ENCODE measurements around the gene YES1. TPM values are rescaled to one million over a fixed set of nuclear protein-coding genes. Genes with fewer than 3 reads are reported as not detected.

Gene YES1
- total and polyA plus RNA-seq, 2 donors (not counting 3 experiments of a cell fraction or from before 2014, with no cell fraction given) = 16.5 to 92.3 TPM

DNA sequence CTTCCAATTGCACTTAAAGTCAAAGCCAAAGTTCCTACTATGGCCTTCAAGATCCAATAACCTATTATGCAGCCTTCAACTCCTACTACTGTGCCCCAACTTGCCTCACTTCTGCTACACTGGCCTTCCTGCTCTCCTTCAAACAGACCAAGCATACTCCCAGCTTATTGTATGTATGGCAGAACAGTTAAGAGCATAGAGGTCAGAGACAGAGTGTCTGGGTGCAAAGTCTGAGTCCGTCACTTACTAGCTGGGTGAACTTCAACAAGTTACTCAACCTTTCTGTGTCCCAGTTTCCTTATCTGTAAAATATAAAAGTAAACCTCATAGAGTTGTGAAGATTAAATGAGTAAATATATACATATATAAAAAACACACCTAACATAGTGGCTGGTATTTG, 37.2 kb downstream of the YES1 start:
- no peaks in the 10 kb centered on the region for H3K9me1 ChIP-seq (replicated peaks; ENCODE audit: control insufficient read depth, extremely low read depth, insufficient read depth, low read length)
- no peak for DNase-seq (ENCODE audit: low read depth, low spot score)
- intact Hi-C loops (cut with micrococcal nuclease) = no loop called here
- H3K36me3 ChIP-seq (ENCODE audit: control insufficient read depth in 2 of 2, extremely low read depth in 1 of 2, insufficient read depth in 2 of 2, low read length in 2 of 2) = no peaks in the 10 kb centered on the region
- no peak overlapping the region for H2AFZ ChIP-seq (ENCODE audit: low read depth, low read length)
- no peak overlapping the region for H3K4me2 ChIP-seq (ENCODE audit: insufficient read depth, low read length)
- BruUV-seq (replicated peaks) = no TSS peak
- no peak overlapping the region for H3K9ac ChIP-seq (replicated peaks; ENCODE audit: extremely low read depth, insufficient read depth, low read length)
- ChIA-PET POLR2A (no interaction called here), CTCF (no interaction called here)
- H3K4me1 ChIP-seq (ENCODE audit: control insufficient read depth, extremely low read depth, insufficient read depth, low read length) = peaks cover 49% of the 10 kb centered on the region
- no peak overlapping the region for H3K4me3 ChIP-seq (replicated peaks in 1 of 3; ENCODE audit: insufficient read depth in 1 of 3, low read depth in 1 of 3, low read length in 3 of 3)
- H3K27ac ChIP-seq (ENCODE audit: insufficient read depth, low read depth, low read length) = no peak overlapping the region
- dilution Hi-C loops (cut with MboI; ENCODE audit: extremely low pct_ligation_motif_present, low sequenced_read_pairs) = no loop called here
- H3K79me2 ChIP-seq (ENCODE audit: control insufficient read depth, insufficient read depth, low read length) = peaks cover 91% of the 10 kb centered on the region
- H4K20me1 ChIP-seq (replicated peaks; ENCODE audit: control insufficient read depth, extremely low read depth, insufficient read depth, low read length) = no peaks in the 10 kb centered on the region
- TF ChIP-seq MYC (IDR thresholded peaks at IDR 0.05; ENCODE audit: low read depth, low read length) (no peak), EZH2 (IDR thresholded peaks at IDR 0.05; ENCODE audit: borderline replicate concordance, low read depth, low read length, severe bottlenecking) (no peak), FOS (IDR thresholded peaks at IDR 0.05; ENCODE audit: borderline replicate concordance, insufficient read depth, low read length) (no peak), POLR2A (IDR thresholded peaks at IDR 0.05; ENCODE audit: low read depth, low read length) (no peak), JUN (IDR thresholded peaks at IDR 0.05; ENCODE audit: borderline replicate concordance, insufficient read depth, insufficient read length, low read depth) (no peak), MAX (IDR thresholded peaks at IDR 0.05; ENCODE audit: insufficient read depth, insufficient read length) (no peak), POLR2AphosphoS5 (IDR thresholded peaks at IDR 0.05; ENCODE audit: insufficient read depth, low read depth, low read length) (no peak), GATA2 (IDR thresholded peaks at IDR 0.05; ENCODE audit: insufficient read depth, insufficient read length, low read depth, low read length) (no peak)
- TF ChIP-seq, protein P1, sequence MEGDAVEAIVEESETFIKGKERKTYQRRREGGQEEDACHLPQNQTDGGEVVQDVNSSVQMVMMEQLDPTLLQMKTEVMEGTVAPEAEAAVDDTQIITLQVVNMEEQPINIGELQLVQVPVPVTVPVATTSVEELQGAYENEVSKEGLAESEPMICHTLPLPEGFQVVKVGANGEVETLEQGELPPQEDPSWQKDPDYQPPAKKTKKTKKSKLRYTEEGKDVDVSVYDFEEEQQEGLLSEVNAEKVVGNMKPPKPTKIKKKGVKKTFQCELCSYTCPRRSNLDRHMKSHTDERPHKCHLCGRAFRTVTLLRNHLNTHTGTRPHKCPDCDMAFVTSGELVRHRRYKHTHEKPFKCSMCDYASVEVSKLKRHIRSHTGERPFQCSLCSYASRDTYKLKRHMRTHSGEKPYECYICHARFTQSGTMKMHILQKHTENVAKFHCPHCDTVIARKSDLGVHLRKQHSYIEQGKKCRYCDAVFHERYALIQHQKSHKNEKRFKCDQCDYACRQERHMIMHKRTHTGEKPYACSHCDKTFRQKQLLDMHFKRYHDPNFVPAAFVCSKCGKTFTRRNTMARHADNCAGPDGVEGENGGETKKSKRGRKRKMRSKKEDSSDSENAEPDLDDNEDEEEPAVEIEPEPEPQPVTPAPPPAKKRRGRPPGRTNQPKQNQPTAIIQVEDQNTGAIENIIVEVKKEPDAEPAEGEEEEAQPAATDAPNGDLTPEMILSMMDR (IDR thresholded peaks at IDR 0.05; ENCODE audit: extremely low read depth in 1 of 2, insufficient read depth in 1 of 2, low read depth in 1 of 2, low read length in 2 of 2) = no peak
- FAIRE-seq = no peak
- H3K27me3 ChIP-seq (ENCODE audit: control insufficient read depth in 2 of 2, insufficient read depth in 2 of 2, low read length in 2 of 2) = no peaks in the 10 kb centered on the region
- no peaks in the 10 kb centered on the region for H3K9me3 ChIP-seq (replicated peaks; ENCODE audit: control insufficient read depth, insufficient read depth, low read length)

Data from endothelial cell of umbilical vein (primary cell).